H1 (cell line): Measurements from ENCODE around the gene FNDC1. TPM values are rescaled to one million over a fixed set of nuclear protein-coding genes. Genes with fewer than 3 reads are reported as not detected.

Source experiments
- ATF3 ChIP-seq: IDR thresholded peaks from 2 replicates; pipeline ENCODE4 v1.6.1; 2011; ENCODE audit warnings: low read depth, mild to moderate bottlenecking, low read length; ENCODE audit not compliant: insufficient read depth
- CBX5 ChIP-seq: fragments of 300-800, 300-1000 bp; sonication (generic); IDR thresholded peaks from 2 replicates; pipeline ENCODE4 v1.7.1; 2016; ENCODE audit warnings: antibody characterized with exemption, low read length, low read depth
- CHD2 ChIP-seq: IDR thresholded peaks from 2 replicates; pipeline ENCODE4 v1.6.1; 2012; ENCODE audit warnings: low read length, improper control_type of control experiment
- EP300 ChIP-seq, 2 experiments: IDR thresholded peaks; 1 replicate in 1 of 2; 2 replicates in 1 of 2; pipeline ENCODE4 v1.6.1; 2011 to 2012; ENCODE audit warnings: low read depth in 2 of 2, low read length in 2 of 2, mild to moderate bottlenecking in 2 of 2, borderline replicate concordance in 1 of 2, inconsistent platforms in 1 of 2, moderate library complexity in 1 of 2
- SIN3A ChIP-seq, 2 experiments: IDR thresholded peaks in 1 of 2; conservative IDR thresholded peaks in 1 of 2; 2 replicates each; pipeline ENCODE4 v1.6.1; 2011 to 2012; ENCODE audit warnings: low read length in 2 of 2, improper control_type of control experiment in 1 of 2, low read depth in 1 of 2, mild to moderate bottlenecking in 1 of 2
- SIX5 ChIP-seq: IDR thresholded peaks from 2 replicates; pipeline ENCODE4 v1.6.1; 2011; ENCODE audit warnings: mild to moderate bottlenecking, low read depth, low read length
- SP1 ChIP-seq: IDR thresholded peaks from 2 replicates; pipeline ENCODE4 v1.6.1; 2011; ENCODE audit warnings: low read depth, low read length
- SP2 ChIP-seq: IDR thresholded peaks from 2 replicates; pipeline ENCODE4 v1.6.1; 2012; ENCODE audit warnings: mild to moderate bottlenecking, low read length, inconsistent platforms
- polyA plus RNA-seq, 7 experiments: library from polyadenylated mRNA; depleted of rRNA in 3 of 7; stranded (reverse) in 5 of 7; unstranded in 2 of 7; fragments of >200 nt in 5 of 7; fragments of 200-250 nt in 2 of 7; gene quantifications; 1 replicate in 5 of 7; 2 replicates in 1 of 7; 4 replicates in 1 of 7; pipeline versions ENCODE4 v1.2.1 to v1.2.3, GENCODE V29; 2011 to 2013; ENCODE audit warnings: missing spikeins in 2 of 7, mixed read lengths in 2 of 7
- total RNA-seq: library from RNA; stranded (reverse); fragmentation: NEBNext Ultra II Directional; extraction: Animal tissue kit (Norgen Biotek cat#: 25700); gene quantifications from 2 replicates; pipeline ENCODE4 v1.2.1, GENCODE V29; 2021
- TF ChIP-seq, protein P1 (sequence below): fragments of 300-600 bp; sonication (generic); IDR thresholded peaks from 2 replicates; pipeline ENCODE4 v1.7.1; 2012; ENCODE audit warnings: low read length, moderate library complexity, mild to moderate bottlenecking, inconsistent platforms; ENCODE audit not compliant: insufficient replicate concordance

Gene FNDC1
- total and polyA plus RNA-seq, 2 of the 8 experiments (the other 6 are each of a cell fraction or from before 2014, with no cell fraction given): 0.06 to 0.30 TPM

DNA sequence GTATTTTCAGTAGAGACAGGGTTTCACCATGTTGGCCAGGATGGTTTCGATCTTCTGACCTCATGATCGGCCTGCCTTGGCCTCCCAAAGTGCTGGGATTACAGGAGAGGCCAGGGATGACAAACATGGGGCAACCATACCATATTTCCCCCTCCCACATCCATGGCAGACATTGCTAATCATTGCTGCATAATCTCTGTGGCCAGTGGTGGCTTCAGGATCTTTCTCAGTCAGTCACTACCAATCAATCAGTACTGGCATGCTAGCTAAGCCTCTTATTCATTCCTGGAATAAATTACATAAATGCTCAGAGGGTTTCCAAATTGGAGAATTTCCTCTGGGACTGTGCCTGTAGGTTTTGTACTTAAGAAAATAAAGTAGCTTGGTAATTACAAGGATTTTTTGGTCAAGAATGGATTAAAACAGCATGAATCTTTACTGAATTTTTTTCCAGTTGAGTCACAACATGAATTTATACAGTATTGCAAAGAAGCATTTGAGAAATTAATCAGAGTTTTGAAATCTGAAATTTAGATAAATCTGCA is 138.1 kb downstream of the FNDC1 start (continued):
- TF ChIP-seq, protein P1, sequence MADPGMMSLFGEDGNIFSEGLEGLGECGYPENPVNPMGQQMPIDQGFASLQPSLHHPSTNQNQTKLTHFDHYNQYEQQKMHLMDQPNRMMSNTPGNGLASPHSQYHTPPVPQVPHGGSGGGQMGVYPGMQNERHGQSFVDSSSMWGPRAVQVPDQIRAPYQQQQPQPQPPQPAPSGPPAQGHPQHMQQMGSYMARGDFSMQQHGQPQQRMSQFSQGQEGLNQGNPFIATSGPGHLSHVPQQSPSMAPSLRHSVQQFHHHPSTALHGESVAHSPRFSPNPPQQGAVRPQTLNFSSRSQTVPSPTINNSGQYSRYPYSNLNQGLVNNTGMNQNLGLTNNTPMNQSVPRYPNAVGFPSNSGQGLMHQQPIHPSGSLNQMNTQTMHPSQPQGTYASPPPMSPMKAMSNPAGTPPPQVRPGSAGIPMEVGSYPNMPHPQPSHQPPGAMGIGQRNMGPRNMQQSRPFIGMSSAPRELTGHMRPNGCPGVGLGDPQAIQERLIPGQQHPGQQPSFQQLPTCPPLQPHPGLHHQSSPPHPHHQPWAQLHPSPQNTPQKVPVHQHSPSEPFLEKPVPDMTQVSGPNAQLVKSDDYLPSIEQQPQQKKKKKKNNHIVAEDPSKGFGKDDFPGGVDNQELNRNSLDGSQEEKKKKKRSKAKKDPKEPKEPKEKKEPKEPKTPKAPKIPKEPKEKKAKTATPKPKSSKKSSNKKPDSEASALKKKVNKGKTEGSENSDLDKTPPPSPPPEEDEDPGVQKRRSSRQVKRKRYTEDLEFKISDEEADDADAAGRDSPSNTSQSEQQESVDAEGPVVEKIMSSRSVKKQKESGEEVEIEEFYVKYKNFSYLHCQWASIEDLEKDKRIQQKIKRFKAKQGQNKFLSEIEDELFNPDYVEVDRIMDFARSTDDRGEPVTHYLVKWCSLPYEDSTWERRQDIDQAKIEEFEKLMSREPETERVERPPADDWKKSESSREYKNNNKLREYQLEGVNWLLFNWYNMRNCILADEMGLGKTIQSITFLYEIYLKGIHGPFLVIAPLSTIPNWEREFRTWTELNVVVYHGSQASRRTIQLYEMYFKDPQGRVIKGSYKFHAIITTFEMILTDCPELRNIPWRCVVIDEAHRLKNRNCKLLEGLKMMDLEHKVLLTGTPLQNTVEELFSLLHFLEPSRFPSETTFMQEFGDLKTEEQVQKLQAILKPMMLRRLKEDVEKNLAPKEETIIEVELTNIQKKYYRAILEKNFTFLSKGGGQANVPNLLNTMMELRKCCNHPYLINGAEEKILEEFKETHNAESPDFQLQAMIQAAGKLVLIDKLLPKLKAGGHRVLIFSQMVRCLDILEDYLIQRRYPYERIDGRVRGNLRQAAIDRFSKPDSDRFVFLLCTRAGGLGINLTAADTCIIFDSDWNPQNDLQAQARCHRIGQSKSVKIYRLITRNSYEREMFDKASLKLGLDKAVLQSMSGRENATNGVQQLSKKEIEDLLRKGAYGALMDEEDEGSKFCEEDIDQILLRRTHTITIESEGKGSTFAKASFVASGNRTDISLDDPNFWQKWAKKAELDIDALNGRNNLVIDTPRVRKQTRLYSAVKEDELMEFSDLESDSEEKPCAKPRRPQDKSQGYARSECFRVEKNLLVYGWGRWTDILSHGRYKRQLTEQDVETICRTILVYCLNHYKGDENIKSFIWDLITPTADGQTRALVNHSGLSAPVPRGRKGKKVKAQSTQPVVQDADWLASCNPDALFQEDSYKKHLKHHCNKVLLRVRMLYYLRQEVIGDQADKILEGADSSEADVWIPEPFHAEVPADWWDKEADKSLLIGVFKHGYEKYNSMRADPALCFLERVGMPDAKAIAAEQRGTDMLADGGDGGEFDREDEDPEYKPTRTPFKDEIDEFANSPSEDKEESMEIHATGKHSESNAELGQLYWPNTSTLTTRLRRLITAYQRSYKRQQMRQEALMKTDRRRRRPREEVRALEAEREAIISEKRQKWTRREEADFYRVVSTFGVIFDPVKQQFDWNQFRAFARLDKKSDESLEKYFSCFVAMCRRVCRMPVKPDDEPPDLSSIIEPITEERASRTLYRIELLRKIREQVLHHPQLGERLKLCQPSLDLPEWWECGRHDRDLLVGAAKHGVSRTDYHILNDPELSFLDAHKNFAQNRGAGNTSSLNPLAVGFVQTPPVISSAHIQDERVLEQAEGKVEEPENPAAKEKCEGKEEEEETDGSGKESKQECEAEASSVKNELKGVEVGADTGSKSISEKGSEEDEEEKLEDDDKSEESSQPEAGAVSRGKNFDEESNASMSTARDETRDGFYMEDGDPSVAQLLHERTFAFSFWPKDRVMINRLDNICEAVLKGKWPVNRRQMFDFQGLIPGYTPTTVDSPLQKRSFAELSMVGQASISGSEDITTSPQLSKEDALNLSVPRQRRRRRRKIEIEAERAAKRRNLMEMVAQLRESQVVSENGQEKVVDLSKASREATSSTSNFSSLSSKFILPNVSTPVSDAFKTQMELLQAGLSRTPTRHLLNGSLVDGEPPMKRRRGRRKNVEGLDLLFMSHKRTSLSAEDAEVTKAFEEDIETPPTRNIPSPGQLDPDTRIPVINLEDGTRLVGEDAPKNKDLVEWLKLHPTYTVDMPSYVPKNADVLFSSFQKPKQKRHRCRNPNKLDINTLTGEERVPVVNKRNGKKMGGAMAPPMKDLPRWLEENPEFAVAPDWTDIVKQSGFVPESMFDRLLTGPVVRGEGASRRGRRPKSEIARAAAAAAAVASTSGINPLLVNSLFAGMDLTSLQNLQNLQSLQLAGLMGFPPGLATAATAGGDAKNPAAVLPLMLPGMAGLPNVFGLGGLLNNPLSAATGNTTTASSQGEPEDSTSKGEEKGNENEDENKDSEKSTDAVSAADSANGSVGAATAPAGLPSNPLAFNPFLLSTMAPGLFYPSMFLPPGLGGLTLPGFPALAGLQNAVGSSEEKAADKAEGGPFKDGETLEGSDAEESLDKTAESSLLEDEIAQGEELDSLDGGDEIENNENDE: no peak
- no peak for TF ChIP-seq EP300 (IDR thresholded peaks at IDR 0.05; ENCODE audit: borderline replicate concordance in 1 of 2, low read depth in 2 of 2, low read length in 2 of 2)
- TF ChIP-seq SIX5: no peak
- no peak for TF ChIP-seq SP2
- no peak for TF ChIP-seq CBX5
- TF ChIP-seq CHD2: no peak
- no peak for TF ChIP-seq ATF3
- no peak for TF ChIP-seq SIN3A (conservative IDR thresholded peaks at IDR 0.05 in 1 of 2, IDR thresholded peaks at IDR 0.05 in 1 of 2; ENCODE audit: low read depth in 1 of 2, low read length in 2 of 2)
- TF ChIP-seq SP1: no peak
